A549 (cell line): Measurements from ENCODE around the gene ABHD2. TPM values are rescaled to one million over a fixed set of nuclear protein-coding genes. Genes with fewer than 3 reads are reported as not detected.

ENCODE experiments used
- ATAC-seq, 2 experiments: fragments of 200-7000 bp in 1 of 2; fragments of >200 bp in 1 of 2; cut with Nextera tagmentation in 1 of 2; cut with Tn5 transposase in 1 of 2; 3 replicates each; pipeline versions ENCODE4 v1.8.0 to v1.9.1; 2018 to 2020; ENCODE audit warnings: mild to moderate bottlenecking in 1 of 2, moderate library complexity in 1 of 2
- CTCF ChIA-PET: fragments of 300-600 bp; sonication (Branson Sonifier 250); formaldehyde crosslinking; extraction: SDS; loops from one replicate; lab custom pipeline; 2021; ENCODE audit warnings: antibody characterized with exemption, inconsistent platforms; lab: Yijun Ruan, JAX
- POLR2A ChIA-PET: fragments of 350-600 bp; formaldehyde crosslinking; extraction: SDS; loops from one replicate; lab custom pipeline; 2021; ENCODE audit warnings: antibody characterized with exemption, inconsistent platforms; lab: Yijun Ruan, JAX
- DNase-seq, 2 experiments: peaks; one replicate each; pipeline versions ENCODE4 v3.0.0 to v3.0.0-alpha.2; 2011 to 2016; ENCODE audit warnings: low read depth in 1 of 2, low spot score in 1 of 2
- FAIRE-seq: peaks from 2 replicates; lab custom pipeline; 2011; peaks lifted over from hg19 to GRCh38; lab: Jason Lieb, UNC
- H3K27ac ChIP-seq, 2 experiments: fragments of >200 bp; sonication (Bioruptor Twin); formaldehyde crosslinking; 3 replicates each; pipeline ENCODE4 v1.5.1; 2016 to 2017
- H3K4me1 ChIP-seq: fragments of >200 bp; sonication (Bioruptor Twin); formaldehyde crosslinking; 3 replicates; pipeline ENCODE4 v1.6.1; 2016
- H3K4me2 ChIP-seq: fragments of >200 bp; sonication (Bioruptor Twin); formaldehyde crosslinking; 3 replicates; pipeline ENCODE4 v1.6.1; 2016
- H3K4me3 ChIP-seq: fragments of >200 bp; sonication (Bioruptor Twin); formaldehyde crosslinking; 3 replicates; pipeline ENCODE4 v1.5.1; 2016
- H3K9me3 ChIP-seq: fragments of >200 bp; sonication (Bioruptor Twin); formaldehyde crosslinking; 3 replicates; pipeline ENCODE4 v1.6.1; 2016
- CBX8 ChIP-seq: fragments of 200-600 bp; sonication (generic); IDR thresholded peaks from 2 replicates; pipeline ENCODE4 v1.6.1; 2016
- E2F6 ChIP-seq: IDR thresholded peaks from 2 replicates; pipeline ENCODE4 v1.6.1; 2012; ENCODE audit warnings: low read depth, borderline replicate concordance
- ESRRA ChIP-seq: fragments of 150-350 bp; IDR thresholded peaks from 2 replicates; pipeline ENCODE4 v1.6.1; 2014; ENCODE audit warnings: mild to moderate bottlenecking, low read length, borderline replicate concordance
- FOSB ChIP-seq: fragments of 250-450 bp; sonication (Bioruptor Pico); IDR thresholded peaks from 2 replicates; pipeline ENCODE4 v1.5.0; 2020; ENCODE audit warnings: mild to moderate bottlenecking, moderate library complexity
- GATA3 ChIP-seq: IDR thresholded peaks from 2 replicates; pipeline ENCODE4 v1.6.1; 2012; ENCODE audit warnings: borderline replicate concordance
- HES2 ChIP-seq: fragments of >200 bp; sonication (Bioruptor Twin); formaldehyde crosslinking; IDR thresholded peaks from 2 replicates; pipeline ENCODE4 v1.6.1; 2016
- MAZ ChIP-seq: fragments of 150-350 bp; IDR thresholded peaks from 2 replicates; pipeline ENCODE4 v1.6.1; 2014; ENCODE audit warnings: antibody characterized with exemption, low read depth, low read length, borderline replicate concordance
- NPAS2 ChIP-seq: fragments of 250-450 bp; sonication (Bioruptor Pico); IDR thresholded peaks from 2 replicates; pipeline ENCODE4 v1.8.0; 2022; ENCODE audit warnings: mild to moderate bottlenecking, moderate library complexity, borderline replicate concordance
- PBX3 ChIP-seq: IDR thresholded peaks from 2 replicates; pipeline ENCODE4 v1.6.1; 2012
- PHF8 ChIP-seq: fragments of 200-600 bp; sonication (generic); IDR thresholded peaks from 2 replicates; pipeline ENCODE4 v1.6.1; 2016; ENCODE audit warnings: low read depth, mild to moderate bottlenecking, antibody characterized with exemption, moderate library complexity, borderline replicate concordance
- POLR2A ChIP-seq: IDR thresholded peaks from 2 replicates; pipeline ENCODE4 v1.6.1; 2012; ENCODE audit warnings: mild to moderate bottlenecking, low read length
- POLR2AphosphoS2 ChIP-seq: conservative IDR thresholded peaks from 2 replicates; pipeline ENCODE4 v1.6.1; 2012; ENCODE audit warnings: low read length, improper control_type of control experiment, inconsistent platforms
- REST ChIP-seq: fragments of 200-600 bp; sonication (generic); IDR thresholded peaks from 2 replicates; pipeline ENCODE4 v1.6.1; 2016; ENCODE audit warnings: antibody characterized with exemption, mild to moderate bottlenecking, moderate library complexity
- SMC3 ChIP-seq: fragments of >200 bp; sonication (Bioruptor Twin); formaldehyde crosslinking; IDR thresholded peaks from 3 replicates; pipeline ENCODE4 v1.6.1; 2018; ENCODE audit warnings: inconsistent platforms
- SREBF2 ChIP-seq: fragments of 450-650 bp; IDR thresholded peaks from 2 replicates; pipeline ENCODE4 v1.6.1; 2014; ENCODE audit warnings: mild to moderate bottlenecking, moderate library complexity
- WGBS: methylation state at CpG from one replicate; pipeline ENCODE4 v1.1.6; 2017; ENCODE audit errors: missing lambda C conversion rate; 5-methylcytosine and 5-hydroxymethylcytosine counted together
- polyA plus RNA-seq, 4 experiments: library from polyadenylated mRNA; depleted of rRNA in 3 of 4; stranded (reverse); fragments of >200 nt; fragmentation: RNase III in 1 of 4; extraction: RNeasy Plus Mini Kit Qiagen cat#74134 plus additional on column Dnase treatment in 1 of 4; gene quantifications; 2 replicates in 3 of 4; 3 replicates in 1 of 4; pipeline ENCODE4 v1.2.3, GENCODE V29; 2011 to 2017
- TF ChIP-seq, protein P1 (sequence below): fragments of >200 bp; sonication (Bioruptor Twin); formaldehyde crosslinking; IDR thresholded peaks from 3 replicates; pipeline ENCODE4 v1.6.1; 2016

The ABHD2 gene
- polyA plus RNA-seq, 2 of the 4 experiments (the other 2 are of a cell fraction) = 36.2 to 63.3 TPM

DNA sequence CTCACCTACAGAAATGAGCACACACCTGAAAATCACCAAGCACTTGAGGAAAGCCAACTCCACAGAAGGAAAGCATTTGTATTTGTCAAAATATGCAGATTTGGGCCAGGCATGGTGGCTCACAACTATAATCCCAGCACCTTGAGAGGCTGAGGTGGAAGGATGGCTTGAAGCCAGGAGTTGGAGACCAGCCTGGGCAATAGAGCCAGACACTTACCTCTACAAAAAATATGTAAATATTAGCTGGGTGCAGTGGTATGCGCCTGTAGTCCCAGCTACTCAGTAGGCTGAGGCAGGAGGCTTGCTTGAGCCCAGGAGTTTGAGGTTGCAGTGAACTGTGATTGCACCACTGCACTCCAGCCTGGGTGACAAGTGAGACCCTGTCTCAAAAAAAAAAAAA lies 120.8 kb downstream of the ABHD2 start:
- Histone ChIP-seq H3K4me3 (no peak overlapping the region), H3K4me1 (no peaks in the 10 kb centered on the region), H3K27ac (no peak overlapping the region), H3K9me3 (no peaks in the 10 kb centered on the region), H3K4me2 (no peak overlapping the region)
- no peak for TF ChIP-seq ESRRA
- no peak for TF ChIP-seq CBX8
- no peak for TF ChIP-seq HES2
- no peak for TF ChIP-seq SMC3
- no peak for TF ChIP-seq SREBF2
- TF ChIP-seq MAZ = no peak
- ATAC-seq = no peak
- WGBS = 71% methylated on average over 1 of the region's 1 CpG
- POLR2A ChIA-PET = no interaction called here
- CTCF ChIA-PET = interaction anchor here (0.8 to 3.0 kb wide), 6 partner anchors 12 to 167 kb away, joined by 3 to 15 read pairs (median 4); partner anchors contain the start of gene RLBP1
- no peak for DNase-seq
- FAIRE-seq = no peak

DNA sequence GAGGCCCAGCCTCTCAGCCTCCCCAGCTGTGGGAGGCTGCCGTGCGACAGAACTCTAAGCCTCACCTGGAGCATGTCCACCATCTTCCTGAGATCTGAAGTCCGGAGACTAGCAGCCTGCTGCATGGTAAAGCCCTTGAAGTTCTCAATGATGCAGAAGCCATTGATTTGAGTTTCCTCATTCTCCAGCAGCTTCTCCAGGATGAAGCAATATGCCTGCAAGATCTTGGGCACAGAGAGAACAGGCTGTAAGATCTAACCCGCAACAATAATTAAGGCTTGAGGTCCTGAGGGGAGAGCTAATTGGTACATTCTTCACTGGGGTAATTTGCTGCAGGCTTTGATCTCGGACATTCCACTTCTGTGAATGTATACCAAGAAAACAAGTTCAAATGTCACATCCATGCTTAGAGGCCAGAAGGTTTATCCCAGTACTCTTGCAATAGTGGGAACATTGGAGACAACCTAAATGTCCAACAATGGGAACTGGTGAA lies 123.5 kb downstream of the ABHD2 start:
- FAIRE-seq = no peak
- POLR2A ChIA-PET = no interaction called here

More for the DNA sequence above, 123.5 kb downstream of the ABHD2 start:
- H3K4me1 ChIP-seq = no peaks in the 10 kb centered on the region
- WGBS = 51% methylated on average over 5 of the region's 5 CpGs
- H3K27ac ChIP-seq = no peak overlapping the region
- no peak overlapping the region for H3K4me3 ChIP-seq
- no peak overlapping the region for H3K4me2 ChIP-seq
- ATAC-seq (no peak), DNase-seq (no peak)
- TF ChIP-seq ESRRA = no peak
- no peak for TF ChIP-seq PBX3
- TF ChIP-seq GATA3 = no peak
- no peak for TF ChIP-seq POLR2A
- no peak for TF ChIP-seq FOSB (CRISPR knock-in tag)
- no peak for TF ChIP-seq NPAS2 (CRISPR knock-in tag)
- no peak for TF ChIP-seq PHF8
- no peak for TF ChIP-seq REST
- TF ChIP-seq POLR2AphosphoS2 = no peak
- TF ChIP-seq, protein P1, sequence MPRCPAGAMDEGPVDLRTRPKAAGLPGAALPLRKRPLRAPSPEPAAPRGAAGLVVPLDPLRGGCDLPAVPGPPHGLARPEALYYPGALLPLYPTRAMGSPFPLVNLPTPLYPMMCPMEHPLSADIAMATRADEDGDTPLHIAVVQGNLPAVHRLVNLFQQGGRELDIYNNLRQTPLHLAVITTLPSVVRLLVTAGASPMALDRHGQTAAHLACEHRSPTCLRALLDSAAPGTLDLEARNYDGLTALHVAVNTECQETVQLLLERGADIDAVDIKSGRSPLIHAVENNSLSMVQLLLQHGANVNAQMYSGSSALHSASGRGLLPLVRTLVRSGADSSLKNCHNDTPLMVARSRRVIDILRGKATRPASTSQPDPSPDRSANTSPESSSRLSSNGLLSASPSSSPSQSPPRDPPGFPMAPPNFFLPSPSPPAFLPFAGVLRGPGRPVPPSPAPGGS = no peak
- no peak for TF ChIP-seq E2F6
- H3K9me3 ChIP-seq = no peaks in the 10 kb centered on the region
- CTCF ChIA-PET = interaction anchor here (1.0 to 3.0 kb wide), 5 partner anchors 15 to 154 kb away, joined by 3 to 15 read pairs (median 4); no protein-coding TSS in a partner anchor
